AG09319 (cell line): ENCODE results near the gene ATRNL1.
"Not testable (repeated sequence)": the region's sequence is repeated elsewhere in the genome, so short reads cannot be mapped to it uniquely, and the experiment has no call there.

Experiments used
- DNase-seq: peaks from one replicate; pipeline ENCODE4 v3.0.0-alpha.2; 2010; ENCODE audit warnings: low read depth; ENCODE audit errors: extremely low read depth
- TF ChIP-seq, protein P1 (sequence below): IDR thresholded peaks from 2 replicates; pipeline ENCODE4 v1.5.1; 2011; ENCODE audit warnings: low read depth, mild to moderate bottlenecking, inconsistent platforms, low read length, moderate library complexity

ATRNL1 gene

DNA sequence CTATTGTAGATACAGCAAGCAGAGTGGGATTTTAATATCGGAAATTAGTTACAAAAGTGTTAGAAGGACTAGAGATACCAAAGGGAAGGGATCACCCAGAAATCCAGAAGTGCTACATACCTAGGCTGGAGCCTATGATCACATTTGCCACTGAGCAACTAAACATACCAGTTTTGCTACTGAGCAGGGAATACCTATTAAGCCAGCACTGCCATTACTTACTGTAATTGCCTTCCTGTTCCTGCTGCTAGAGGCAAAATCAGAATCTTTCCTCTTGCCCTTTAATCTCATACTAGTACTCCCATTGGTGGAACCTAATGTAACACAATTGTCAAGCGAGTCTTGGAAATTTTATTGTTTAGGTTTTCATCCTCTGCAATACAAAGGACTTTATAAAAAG, 121.7 kb downstream of the ATRNL1 start:
- DNase-seq, result no peak
- TF ChIP-seq, protein P1, sequence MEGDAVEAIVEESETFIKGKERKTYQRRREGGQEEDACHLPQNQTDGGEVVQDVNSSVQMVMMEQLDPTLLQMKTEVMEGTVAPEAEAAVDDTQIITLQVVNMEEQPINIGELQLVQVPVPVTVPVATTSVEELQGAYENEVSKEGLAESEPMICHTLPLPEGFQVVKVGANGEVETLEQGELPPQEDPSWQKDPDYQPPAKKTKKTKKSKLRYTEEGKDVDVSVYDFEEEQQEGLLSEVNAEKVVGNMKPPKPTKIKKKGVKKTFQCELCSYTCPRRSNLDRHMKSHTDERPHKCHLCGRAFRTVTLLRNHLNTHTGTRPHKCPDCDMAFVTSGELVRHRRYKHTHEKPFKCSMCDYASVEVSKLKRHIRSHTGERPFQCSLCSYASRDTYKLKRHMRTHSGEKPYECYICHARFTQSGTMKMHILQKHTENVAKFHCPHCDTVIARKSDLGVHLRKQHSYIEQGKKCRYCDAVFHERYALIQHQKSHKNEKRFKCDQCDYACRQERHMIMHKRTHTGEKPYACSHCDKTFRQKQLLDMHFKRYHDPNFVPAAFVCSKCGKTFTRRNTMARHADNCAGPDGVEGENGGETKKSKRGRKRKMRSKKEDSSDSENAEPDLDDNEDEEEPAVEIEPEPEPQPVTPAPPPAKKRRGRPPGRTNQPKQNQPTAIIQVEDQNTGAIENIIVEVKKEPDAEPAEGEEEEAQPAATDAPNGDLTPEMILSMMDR, result no peak

DNA sequence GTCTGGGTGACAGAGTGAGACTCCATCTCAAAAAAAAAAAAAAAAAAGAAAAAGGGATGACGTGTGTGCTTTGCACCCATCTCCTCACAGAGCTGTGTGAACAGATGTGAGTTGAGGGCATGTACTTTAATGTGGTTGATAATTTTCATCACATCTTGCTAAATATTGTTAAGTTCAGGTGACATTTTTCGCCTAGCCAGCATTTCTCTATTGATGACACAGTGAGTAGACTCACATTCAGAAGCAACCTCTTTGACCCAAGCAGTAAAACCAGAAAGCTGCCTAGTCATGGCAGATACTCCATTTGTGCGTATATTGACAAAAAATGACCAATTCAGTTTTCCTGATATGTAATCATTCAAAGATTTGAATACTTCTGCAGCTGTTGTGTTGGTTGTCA, 126.0 kb downstream of the ATRNL1 start:
- TF ChIP-seq, protein P1, result no peak
- DNase-seq, result no peak

DNA sequence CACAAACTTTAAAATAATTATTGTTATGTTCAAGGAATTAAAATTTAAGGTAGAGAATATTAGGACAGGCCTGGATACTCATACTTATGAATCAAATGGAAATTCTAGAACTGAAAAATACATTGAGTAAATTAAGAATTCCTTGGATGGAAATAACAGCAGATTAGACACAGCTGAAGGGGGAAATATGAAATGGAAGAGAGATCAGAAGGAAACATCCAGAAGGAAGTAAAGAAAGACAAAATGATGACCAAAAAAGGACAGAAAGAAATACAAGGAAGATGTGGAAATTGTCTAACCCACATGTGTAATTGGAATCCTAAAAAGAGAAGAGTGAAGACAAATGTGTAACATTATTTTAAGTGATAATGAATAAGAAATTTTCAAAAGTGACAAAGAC, 128.9 kb downstream of the ATRNL1 start:
- TF ChIP-seq, protein P1, result no peak
- no peak for DNase-seq

GRCh38 chr10:115239761-115240160, 146.6 kb downstream of the ATRNL1 start:
- no peak for DNase-seq
- TF ChIP-seq, protein P1, result no peak

DNA sequence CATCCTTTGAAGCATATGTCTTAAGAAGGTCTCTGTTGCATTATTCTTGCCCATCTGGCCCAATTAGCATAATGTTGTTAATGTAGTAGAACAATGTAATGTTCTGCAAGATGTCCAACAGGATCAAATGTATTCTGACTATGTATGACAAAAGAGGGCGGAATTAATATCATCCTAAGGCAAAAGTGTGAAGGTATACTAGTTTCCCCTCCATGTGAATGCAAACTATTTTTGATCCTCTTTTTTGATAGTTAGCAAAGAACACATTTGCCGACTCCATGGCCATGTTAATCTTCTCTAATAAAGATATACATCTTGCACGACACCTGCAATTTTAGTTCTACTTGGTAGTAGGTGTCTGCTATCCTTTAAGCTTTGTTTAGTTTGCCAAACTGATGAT, 157.6 kb downstream of the ATRNL1 start:
- TF ChIP-seq, protein P1, result no peak
- DNase-seq, result no peak

DNA sequence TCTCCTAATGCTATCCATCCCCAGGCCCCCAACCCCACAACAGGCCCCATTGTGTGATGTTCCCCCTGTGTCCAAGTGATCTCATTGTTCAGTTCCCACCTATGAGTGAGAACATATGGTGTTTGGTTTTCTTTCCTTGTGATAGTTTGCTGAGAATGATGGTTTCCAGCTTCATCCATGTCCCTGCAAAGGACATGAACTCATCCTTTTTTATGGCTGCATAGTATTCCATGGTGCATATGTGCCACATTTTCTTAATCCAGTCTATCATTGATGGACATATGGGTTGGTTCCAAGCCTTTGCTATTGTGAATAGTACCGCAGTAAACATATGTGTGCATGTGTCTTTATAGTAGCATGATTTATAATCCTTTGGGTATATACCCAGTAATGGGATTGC, 160.6 kb downstream of the ATRNL1 start:
- not testable (repeated sequence) for DNase-seq

DNA sequence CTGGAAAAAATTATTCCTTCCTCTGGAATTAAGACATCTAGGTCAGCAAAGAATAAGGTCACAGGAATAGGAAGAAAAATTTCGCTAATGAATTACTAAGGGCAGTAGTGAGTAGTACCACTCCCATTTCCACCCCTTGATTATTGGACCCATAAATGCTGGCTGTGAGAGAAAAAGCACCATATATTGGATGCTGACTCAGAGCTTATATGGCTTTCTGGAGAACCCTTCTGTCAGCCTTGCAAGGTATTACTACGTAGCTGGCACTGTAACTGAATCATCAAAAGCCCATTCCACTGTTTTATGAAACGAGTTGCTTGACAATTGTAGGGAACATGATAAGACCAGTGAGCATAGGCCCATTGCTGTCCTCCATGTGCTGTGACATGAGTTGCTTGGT, 179.3 kb downstream of the ATRNL1 start:
- DNase-seq, result no peak
- TF ChIP-seq, protein P1, result no peak

DNA sequence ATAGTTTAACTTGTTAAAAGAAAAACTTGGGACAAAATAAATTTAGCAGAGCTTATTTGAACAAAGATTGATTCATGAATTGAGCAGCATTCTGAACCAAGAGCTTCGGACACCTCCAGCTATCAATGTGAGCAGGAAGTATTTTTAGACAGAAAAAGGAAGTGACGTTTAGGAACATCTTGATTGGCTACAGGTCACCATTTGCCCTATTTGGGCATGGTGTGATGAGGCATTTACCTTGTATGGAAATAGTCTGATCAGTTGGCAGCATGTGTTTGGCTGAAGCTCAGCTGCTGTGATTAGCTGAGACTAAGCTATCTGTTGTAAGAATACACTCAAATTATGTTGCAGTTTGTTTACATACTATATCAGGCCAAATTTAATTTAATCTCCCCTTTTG, 185.1 kb downstream of the ATRNL1 start:
- no peak for DNase-seq
- TF ChIP-seq, protein P1, result no peak
